Measurements from ENCODE around the gene HORMAD1.

DNA sequence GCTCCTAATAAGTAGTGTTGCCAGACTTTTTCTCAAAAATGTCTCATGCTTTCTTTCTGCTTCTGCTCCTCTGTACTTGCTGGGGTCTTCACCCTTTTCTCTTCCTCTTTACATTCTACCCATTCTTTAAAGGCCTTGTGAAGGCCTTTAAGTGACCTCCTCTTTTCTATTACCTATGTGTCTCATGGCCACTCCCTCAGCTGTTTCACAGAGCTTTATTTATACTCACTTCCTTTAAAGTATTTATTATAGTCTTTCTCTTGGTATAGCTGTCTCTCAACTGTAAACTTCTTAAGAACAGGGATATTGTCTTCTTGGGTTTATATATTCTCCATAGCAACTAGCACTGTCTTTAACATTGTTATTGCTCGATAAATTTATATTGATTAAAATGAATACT is 24.5 kb downstream of the HORMAD1 start:
- TF ChIP-seq POLR2AphosphoS5 (IDR thresholded peaks at IDR 0.05; ENCODE audit: insufficient read depth, low read depth, low read length) (no peak), EZH2 (IDR thresholded peaks at IDR 0.05; ENCODE audit: borderline replicate concordance, low read depth, low read length, severe bottlenecking) (no peak), JUN (IDR thresholded peaks at IDR 0.05; ENCODE audit: borderline replicate concordance, insufficient read depth, insufficient read length, low read depth) (no peak), CTCF (IDR thresholded peaks at IDR 0.05; ENCODE audit: extremely low read depth in 1 of 2, insufficient read depth in 1 of 2, low read depth in 1 of 2, low read length in 2 of 2) (no peak), MYC (IDR thresholded peaks at IDR 0.05; ENCODE audit: low read depth, low read length) (no peak)

Measured in endothelial cell of umbilical vein (primary cell).